ENCODE results near the gene PPM1F. TPM values are rescaled to one million over a fixed set of nuclear protein-coding genes. Genes with fewer than 3 reads are reported as not detected.

PPM1F gene
- total RNA-seq (ENCODE audit: unreplicated experiment) = 244 TPM
- long read RNA-seq, full-length matches to known transcripts = 33 of 50 reads
- long read RNA-seq, partial matches to known transcripts = 4 of 50 reads
- long read RNA-seq, other reads (novel, unspliced or antisense) = 13 of 50 reads

DNA sequence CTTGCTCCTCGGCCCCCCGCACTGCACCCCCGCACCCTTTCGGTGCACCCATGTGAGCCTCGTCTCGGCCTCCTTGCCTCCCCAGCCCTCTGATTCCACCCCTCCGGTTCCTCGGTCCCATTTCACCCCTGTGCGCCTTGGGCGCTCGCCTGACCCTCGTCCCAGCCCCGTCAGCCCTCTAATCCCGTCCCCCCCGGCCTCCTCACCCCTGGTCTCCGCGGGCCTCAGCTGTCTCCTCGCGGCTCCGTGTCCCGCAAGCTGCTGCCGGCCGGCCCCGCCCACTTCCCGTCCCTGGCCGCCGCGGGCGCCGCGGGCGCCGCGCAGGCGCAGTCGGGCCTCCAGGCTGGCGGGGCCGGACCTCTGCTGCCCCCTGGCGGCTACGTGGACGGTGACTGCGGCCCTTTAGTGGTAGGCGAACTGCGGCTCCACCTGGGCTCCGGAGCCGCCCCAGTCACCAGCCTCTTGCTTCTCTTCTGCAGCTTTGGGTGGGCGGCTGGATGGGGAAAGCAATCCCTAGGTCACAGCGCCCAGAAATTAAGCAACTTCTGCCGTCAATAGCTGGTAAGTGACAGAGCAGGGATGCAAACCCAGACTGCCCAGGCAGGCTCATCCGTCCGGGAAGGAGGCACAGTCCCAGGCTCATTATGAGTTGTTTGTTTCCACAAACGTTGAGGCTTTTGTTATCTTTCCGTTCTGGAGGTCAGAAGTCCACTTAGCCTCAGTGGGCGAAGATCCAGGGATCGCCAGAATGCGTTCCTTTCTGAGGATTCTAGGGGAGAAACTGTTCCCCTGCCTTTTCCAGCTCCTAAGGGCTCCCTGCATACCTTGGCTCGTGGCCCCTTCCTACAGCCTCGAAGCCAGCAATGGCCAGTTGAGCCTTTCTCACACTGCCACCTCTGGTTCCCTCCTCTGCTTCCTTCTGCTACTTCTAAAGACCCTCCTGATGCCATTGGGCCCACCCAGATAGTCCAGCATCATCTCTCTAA lies at the start of gene PPM1F:
PPM1F (minus strand) TSS at position 263 of the 986 bp plus-strand sequence. CDS start 6,800 bp downstream, outside the sequence.
- Mint-ChIP-seq H3K27ac (ENCODE audit: unreplicated experiment) (peak within 1 kb of the TSS; percentile 92), H3K9me3 (ENCODE audit: unreplicated experiment) (no peaks in the 10 kb centered on the region), H3K27me3 (ENCODE audit: unreplicated experiment) (peaks cover 11% of the 10 kb centered on the region), H3K36me3 (ENCODE audit: low read depth, unreplicated experiment) (peaks cover 17% of the 10 kb centered on the region), H3K4me1 (ENCODE audit: unreplicated experiment) (peaks cover 38% of the 10 kb centered on the region), H3K4me3 (ENCODE audit: unreplicated experiment) (peak within 1 kb of the TSS; percentile 95)
- TF ChIP-seq, protein P1, sequence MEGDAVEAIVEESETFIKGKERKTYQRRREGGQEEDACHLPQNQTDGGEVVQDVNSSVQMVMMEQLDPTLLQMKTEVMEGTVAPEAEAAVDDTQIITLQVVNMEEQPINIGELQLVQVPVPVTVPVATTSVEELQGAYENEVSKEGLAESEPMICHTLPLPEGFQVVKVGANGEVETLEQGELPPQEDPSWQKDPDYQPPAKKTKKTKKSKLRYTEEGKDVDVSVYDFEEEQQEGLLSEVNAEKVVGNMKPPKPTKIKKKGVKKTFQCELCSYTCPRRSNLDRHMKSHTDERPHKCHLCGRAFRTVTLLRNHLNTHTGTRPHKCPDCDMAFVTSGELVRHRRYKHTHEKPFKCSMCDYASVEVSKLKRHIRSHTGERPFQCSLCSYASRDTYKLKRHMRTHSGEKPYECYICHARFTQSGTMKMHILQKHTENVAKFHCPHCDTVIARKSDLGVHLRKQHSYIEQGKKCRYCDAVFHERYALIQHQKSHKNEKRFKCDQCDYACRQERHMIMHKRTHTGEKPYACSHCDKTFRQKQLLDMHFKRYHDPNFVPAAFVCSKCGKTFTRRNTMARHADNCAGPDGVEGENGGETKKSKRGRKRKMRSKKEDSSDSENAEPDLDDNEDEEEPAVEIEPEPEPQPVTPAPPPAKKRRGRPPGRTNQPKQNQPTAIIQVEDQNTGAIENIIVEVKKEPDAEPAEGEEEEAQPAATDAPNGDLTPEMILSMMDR (IDR thresholded peaks at IDR 0.05; ENCODE audit: unreplicated experiment) = peak; percentile 94
- peak; percentile 95 for DNase-seq (ENCODE audit: low spot score)

DNA sequence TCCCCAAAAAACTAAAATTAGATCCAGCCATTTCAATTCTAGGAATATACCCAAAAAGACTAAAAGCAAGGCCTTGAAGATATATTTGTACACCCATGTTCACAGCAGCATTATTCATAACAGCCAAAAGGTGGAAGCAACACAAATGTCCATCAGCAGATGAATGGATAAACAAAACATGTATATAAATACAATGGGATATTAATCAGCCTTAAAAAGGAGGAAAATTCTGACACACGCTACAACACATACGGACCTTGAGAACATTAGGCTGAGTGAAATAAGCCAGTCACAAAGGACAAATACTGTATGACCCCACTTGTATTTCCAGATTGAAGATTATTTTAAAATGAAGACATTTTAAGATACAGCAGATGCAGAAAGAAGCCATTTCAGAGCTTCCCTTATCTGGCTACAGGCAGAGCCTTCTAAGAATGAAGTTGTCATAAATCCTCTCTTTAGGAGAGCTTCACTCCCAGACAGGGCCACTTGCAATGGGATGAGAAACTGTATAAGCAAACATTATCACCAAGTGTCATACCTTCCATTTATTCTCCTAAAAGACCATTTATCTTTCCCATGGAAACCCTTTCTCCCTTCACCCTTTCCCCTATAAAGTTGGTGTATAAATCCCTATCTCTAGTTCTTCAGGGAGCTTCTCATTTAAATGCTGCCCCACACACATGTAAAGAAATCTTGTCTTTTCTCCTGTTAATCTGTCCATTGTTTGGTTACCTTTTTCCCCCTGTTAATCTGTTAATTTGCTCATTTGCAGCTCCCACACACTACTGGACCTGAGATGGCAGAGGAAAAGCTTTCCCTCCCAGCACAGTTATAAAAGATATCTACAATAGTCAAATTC lies 49.2 kb upstream of the PPM1F start:
- no peaks in the 10 kb centered on the region for H3K9me3 Mint-ChIP-seq (ENCODE audit: unreplicated experiment)
- no peaks in the 10 kb centered on the region for H3K4me1 Mint-ChIP-seq (ENCODE audit: unreplicated experiment)
- H3K4me3 Mint-ChIP-seq (ENCODE audit: unreplicated experiment) = no peak overlapping the region
- DNase-seq (ENCODE audit: low spot score) = no peak
- no peaks in the 10 kb centered on the region for H3K36me3 Mint-ChIP-seq (ENCODE audit: low read depth, unreplicated experiment)
- H3K27me3 Mint-ChIP-seq (ENCODE audit: unreplicated experiment) = peaks cover 3% of the 10 kb centered on the region
- TF ChIP-seq, protein P1 (IDR thresholded peaks at IDR 0.05; ENCODE audit: unreplicated experiment) = no peak
- no peak overlapping the region for H3K27ac Mint-ChIP-seq (ENCODE audit: unreplicated experiment)

DNA sequence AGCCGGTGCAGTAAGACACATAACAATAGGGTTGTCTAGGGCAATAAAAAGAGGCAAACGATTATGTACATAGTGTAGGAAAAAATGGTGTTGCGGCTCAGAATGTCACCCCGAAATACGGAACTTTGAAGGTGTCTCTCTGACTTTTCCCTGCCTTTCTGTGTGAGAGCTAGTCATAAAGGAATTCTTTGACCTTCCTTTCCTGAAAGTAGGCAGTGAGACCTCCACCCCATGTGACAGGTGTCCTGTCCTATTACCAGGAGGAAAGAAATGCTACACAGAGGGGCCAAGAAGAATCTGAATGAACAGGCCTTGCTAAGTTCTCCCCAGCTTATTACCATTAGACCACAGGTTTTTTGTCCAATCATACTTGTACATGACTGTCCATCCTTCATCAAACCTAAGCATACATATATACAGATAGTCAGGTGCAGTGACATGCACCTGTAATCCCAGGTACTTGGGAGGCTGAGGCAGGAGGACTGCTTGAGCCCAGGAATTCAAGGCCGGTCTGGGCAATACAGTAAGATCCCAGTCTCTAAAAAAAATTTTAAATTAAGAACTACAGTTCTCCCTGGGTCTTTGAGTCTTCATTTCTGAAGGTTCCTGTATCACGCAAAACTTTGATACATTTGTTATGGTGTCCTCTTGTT lies 46.1 kb upstream of the PPM1F start:
- Mint-ChIP-seq H3K27me3 (ENCODE audit: unreplicated experiment) (peaks cover 5% of the 10 kb centered on the region), H3K9me3 (ENCODE audit: unreplicated experiment) (no peaks in the 10 kb centered on the region), H3K36me3 (ENCODE audit: low read depth, unreplicated experiment) (no peaks in the 10 kb centered on the region), H3K4me1 (ENCODE audit: unreplicated experiment) (no peaks in the 10 kb centered on the region), H3K27ac (ENCODE audit: unreplicated experiment) (no peak overlapping the region), H3K4me3 (ENCODE audit: unreplicated experiment) (no peak overlapping the region)
- DNase-seq (ENCODE audit: low spot score) = no peak
- TF ChIP-seq, protein P1 (IDR thresholded peaks at IDR 0.05; ENCODE audit: unreplicated experiment) = no peak

DNA sequence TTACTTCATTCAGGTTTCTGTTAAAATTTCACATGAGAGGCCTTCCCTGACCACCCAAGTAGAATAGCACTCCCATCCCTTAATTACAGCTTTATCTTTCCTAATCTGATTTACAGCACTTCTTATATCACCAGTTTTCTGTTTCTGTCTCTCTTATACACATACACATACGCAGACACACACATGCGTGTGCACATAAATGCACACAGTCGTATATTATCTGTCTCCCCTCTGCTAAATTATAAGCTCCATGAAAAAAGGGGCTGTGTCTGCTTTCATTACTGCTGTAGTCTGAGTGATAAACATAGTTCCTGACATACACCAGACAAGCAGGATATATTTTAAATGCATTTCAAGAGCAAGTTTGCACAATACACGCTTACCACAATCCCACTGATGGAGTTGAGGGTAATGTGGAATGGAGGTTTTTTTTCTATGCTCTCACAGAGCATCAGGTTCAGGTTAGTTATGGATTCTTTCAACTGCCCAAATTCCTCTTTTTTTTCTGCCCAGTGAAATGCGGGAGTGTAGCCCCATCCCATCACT lies 43.6 kb upstream of the PPM1F start:
- TF ChIP-seq, protein P1 (IDR thresholded peaks at IDR 0.05; ENCODE audit: unreplicated experiment) = no peak
- Mint-ChIP-seq H3K9me3 (ENCODE audit: unreplicated experiment) (no peaks in the 10 kb centered on the region), H3K36me3 (ENCODE audit: low read depth, unreplicated experiment) (no peaks in the 10 kb centered on the region), H3K4me1 (ENCODE audit: unreplicated experiment) (no peaks in the 10 kb centered on the region), H3K27ac (ENCODE audit: unreplicated experiment) (no peak overlapping the region), H3K27me3 (ENCODE audit: unreplicated experiment) (peaks cover 5% of the 10 kb centered on the region), H3K4me3 (ENCODE audit: unreplicated experiment) (no peak overlapping the region)
- DNase-seq (ENCODE audit: low spot score) = no peak

Data from endothelial cell (in vitro differentiated cells).